ENCODE data around the gene NFAT5. TPM values are rescaled to one million over a fixed set of nuclear protein-coding genes. Genes with fewer than 3 reads are reported as not detected.

NFAT5 gene
- total and polyA plus RNA-seq, 12 donors = 1.9 to 79.4 (median 50.7) TPM

- Histone ChIP-seq H3K36me3 (replicated peaks in 1 of 2) (peaks cover 0 to 83% of the 10 kb centered on the region in 2 donors), H3K4me1 (replicated peaks in 1 of 2) (peaks cover 0 to 12% of the 10 kb centered on the region in 2 donors), H3K4me3 (no peak overlapping the region), H3K27me3 (no peaks in the 10 kb centered on the region), H3K27ac (no peak overlapping the region), H3K9me3 (replicated peaks in 1 of 3) (no peaks in the 10 kb centered on the region)
- no peak for TF ChIP-seq POLR2A (IDR thresholded peaks at IDR 0.05)
- TF ChIP-seq, protein P1, sequence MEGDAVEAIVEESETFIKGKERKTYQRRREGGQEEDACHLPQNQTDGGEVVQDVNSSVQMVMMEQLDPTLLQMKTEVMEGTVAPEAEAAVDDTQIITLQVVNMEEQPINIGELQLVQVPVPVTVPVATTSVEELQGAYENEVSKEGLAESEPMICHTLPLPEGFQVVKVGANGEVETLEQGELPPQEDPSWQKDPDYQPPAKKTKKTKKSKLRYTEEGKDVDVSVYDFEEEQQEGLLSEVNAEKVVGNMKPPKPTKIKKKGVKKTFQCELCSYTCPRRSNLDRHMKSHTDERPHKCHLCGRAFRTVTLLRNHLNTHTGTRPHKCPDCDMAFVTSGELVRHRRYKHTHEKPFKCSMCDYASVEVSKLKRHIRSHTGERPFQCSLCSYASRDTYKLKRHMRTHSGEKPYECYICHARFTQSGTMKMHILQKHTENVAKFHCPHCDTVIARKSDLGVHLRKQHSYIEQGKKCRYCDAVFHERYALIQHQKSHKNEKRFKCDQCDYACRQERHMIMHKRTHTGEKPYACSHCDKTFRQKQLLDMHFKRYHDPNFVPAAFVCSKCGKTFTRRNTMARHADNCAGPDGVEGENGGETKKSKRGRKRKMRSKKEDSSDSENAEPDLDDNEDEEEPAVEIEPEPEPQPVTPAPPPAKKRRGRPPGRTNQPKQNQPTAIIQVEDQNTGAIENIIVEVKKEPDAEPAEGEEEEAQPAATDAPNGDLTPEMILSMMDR (IDR thresholded peaks at IDR 0.05) = no peak
- intact Hi-C loops (cut with DNase I) = no loop called here
- DNase-seq = no peak
Measured at GRCh38 chr16:69680358-69680757, 114.6 kb downstream of the NFAT5 start.

DNA sequence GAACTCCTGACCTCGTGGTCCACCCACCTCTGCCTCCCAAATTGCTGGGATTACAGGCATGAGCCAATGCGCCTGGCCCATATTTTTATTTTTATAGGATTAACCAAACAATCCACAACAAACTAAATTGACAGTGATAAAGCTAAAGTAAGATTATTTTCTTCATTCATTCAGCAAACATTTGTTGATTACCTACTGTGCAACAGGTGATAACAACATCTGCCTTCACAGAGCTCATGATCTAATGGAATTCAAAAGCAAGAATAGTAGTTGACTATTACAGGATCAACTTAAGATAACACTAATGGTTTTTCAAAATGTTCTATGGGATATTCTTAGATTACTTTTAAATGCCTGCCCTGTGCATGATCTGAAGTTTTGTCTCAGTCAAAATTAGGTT, 122.8 kb downstream of the NFAT5 start:
- TF ChIP-seq, protein P1 (IDR thresholded peaks at IDR 0.05) = no peak
- TF ChIP-seq POLR2A (IDR thresholded peaks at IDR 0.05) = no peak
- no peaks in the 10 kb centered on the region for H3K9me3 ChIP-seq (replicated peaks in 1 of 3)
- no peaks in the 10 kb centered on the region for H3K4me1 ChIP-seq (replicated peaks in 1 of 2)
- H3K27ac ChIP-seq = no peak overlapping the region
- H3K36me3 ChIP-seq (replicated peaks in 1 of 2) = peaks cover 0 to 53% of the 10 kb centered on the region in 2 donors
- intact Hi-C loops (cut with DNase I) = no loop called here
- DNase-seq = no peak
- no peaks in the 10 kb centered on the region for H3K27me3 ChIP-seq
- no peak overlapping the region for H3K4me3 ChIP-seq
- WGBS, 4 donors = 93 to 100% (median 97%) methylated on average over 2 of the region's 2 CpGs

DNA sequence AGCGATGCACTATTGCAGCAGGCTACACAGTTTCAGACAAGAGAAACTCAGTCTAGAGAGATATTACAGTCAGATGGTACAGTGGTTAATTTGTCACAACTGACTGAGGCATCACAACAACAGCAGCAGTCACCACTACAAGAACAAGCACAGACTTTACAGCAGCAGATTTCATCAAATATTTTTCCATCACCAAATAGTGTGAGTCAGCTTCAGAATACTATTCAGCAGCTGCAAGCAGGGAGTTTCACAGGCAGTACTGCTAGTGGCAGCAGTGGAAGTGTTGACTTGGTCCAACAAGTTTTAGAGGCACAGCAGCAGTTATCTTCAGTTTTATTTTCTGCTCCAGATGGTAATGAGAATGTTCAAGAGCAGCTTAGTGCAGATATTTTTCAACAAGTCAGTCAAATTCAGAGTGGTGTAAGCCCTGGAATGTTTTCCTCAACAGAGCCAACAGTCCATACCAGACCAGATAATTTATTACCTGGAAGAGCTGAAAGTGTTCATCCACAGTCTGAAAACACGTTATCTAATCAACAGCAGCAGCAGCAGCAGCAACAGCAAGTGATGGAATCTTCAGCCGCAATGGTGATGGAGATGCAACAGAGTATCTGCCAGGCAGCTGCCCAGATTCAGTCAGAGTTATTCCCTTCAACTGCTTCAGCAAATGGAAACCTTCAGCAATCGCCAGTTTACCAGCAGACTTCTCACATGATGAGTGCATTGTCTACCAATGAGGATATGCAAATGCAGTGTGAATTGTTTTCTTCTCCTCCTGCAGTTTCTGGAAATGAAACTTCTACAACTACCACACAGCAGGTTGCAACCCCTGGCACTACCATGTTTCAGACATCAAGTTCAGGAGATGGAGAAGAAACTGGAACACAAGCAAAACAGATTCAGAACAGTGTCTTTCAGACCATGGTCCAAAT, 126.5 kb downstream of the NFAT5 start:
- no peak overlapping the region for H3K4me3 ChIP-seq
- peak overlapping the region in 2 of 5 donors; percentile 12 to 43 for H3K27ac ChIP-seq
- no peaks in the 10 kb centered on the region for H3K27me3 ChIP-seq
- H3K4me1 ChIP-seq (replicated peaks in 1 of 2) = no peaks in the 10 kb centered on the region
- DNase-seq = peak in 2 of 7 donors; percentile 16 to 42
- TF ChIP-seq POLR2A (IDR thresholded peaks at IDR 0.05) = no peak
- TF ChIP-seq, protein P1 (IDR thresholded peaks at IDR 0.05) = no peak
- H3K36me3 ChIP-seq (replicated peaks in 1 of 2) = peaks cover 0 to 65% of the 10 kb centered on the region in 2 donors
- no peaks in the 10 kb centered on the region for H3K9me3 ChIP-seq (replicated peaks in 1 of 3)
- intact Hi-C loops (cut with DNase I) = no loop called here
- 57 to 79% (median 76%) methylated on average over 4 of the region's 4 CpGs for WGBS, 4 donors

DNA sequence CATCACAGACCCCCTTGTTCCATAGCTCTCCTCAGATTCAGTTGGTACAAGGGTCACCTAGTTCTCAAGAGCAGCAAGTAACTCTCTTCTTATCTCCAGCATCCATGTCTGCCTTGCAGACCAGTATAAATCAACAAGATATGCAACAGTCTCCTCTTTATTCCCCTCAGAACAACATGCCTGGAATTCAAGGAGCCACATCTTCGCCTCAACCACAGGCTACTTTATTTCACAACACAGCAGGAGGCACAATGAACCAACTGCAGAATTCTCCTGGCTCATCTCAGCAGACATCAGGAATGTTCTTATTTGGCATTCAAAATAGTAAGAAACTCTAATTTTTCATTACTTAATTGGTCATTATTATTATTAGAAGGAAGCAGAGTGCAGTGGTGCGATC, 128.2 kb downstream of the NFAT5 start:
- no peaks in the 10 kb centered on the region for H3K9me3 ChIP-seq (replicated peaks in 1 of 3)
- H3K4me3 ChIP-seq = no peak overlapping the region
- 91 to 100% (median 97%) methylated on average over 2 of the region's 2 CpGs for WGBS, 4 donors
- no peak for DNase-seq
- H3K27me3 ChIP-seq = no peaks in the 10 kb centered on the region
- peaks cover 0 to 69% of the 10 kb centered on the region in 2 donors for H3K36me3 ChIP-seq (replicated peaks in 1 of 2)
- intact Hi-C loops (cut with DNase I) = no loop called here
- TF ChIP-seq POLR2A (IDR thresholded peaks at IDR 0.05) = no peak
- TF ChIP-seq, protein P1 (IDR thresholded peaks at IDR 0.05) = no peak
- no peak overlapping the region for H3K27ac ChIP-seq
- H3K4me1 ChIP-seq (replicated peaks in 1 of 2) = no peaks in the 10 kb centered on the region
